ENCODE measurements around the gene DYNC2H1. TPM values are rescaled to one million over a fixed set of nuclear protein-coding genes. Genes with fewer than 3 reads are reported as not detected.

DYNC2H1 gene
- polyA plus RNA-seq, 1 donor, result 10.1 TPM

Other genes with a start within 250 kb of the DYNC2H1 start
- not detected for gene MMP12, start 234.4 kb upstream of the DYNC2H1 start, polyA plus RNA-seq (ENCODE audit: insufficient read length)
- gene MMP13, start 153.7 kb upstream of the DYNC2H1 start, polyA plus RNA-seq (ENCODE audit: insufficient read length), result 0.10 TPM
- 32.6 TPM for gene DCUN1D5, start 17.3 kb upstream of the DYNC2H1 start, polyA plus RNA-seq (ENCODE audit: insufficient read length)